ENCODE data around the gene TRPM3.

Gene TRPM3

DNA sequence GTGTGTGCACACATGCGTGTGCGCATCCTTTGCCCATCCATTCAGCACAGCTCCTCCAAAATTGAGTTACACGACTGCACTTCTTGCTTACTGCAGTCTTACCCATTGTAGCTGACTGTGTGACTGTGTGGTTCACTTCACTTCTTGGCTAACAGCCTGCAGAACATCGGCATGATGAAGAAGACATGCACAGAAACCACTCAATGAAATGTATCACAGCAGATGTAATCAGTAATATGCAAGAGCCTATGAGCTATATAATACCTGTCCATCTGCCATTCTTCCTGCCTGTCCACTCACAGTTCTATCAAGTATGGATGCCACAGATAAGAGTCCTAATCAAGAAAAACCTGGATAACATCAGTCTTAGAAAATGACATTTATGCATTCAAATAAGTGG is 83.9 kb downstream of the TRPM3 start:
- no peak for ATAC-seq
- TF ChIP-seq PPARA (CRISPR knock-in tag; IDR thresholded peaks at IDR 0.05; ENCODE audit: borderline replicate concordance) (no peak), ESRRG (CRISPR knock-in tag; IDR thresholded peaks at IDR 0.05) (no peak), TOX (CRISPR knock-in tag; IDR thresholded peaks at IDR 0.05; ENCODE audit: borderline replicate concordance) (no peak), ISL1 (CRISPR knock-in tag; IDR thresholded peaks at IDR 0.05) (no peak), GLIS3 (CRISPR knock-in tag; IDR thresholded peaks at IDR 0.05) (no peak), TCF4 (CRISPR knock-in tag; IDR thresholded peaks at IDR 0.05; ENCODE audit: borderline replicate concordance) (no peak), ZFP30 (CRISPR knock-in tag; IDR thresholded peaks at IDR 0.05) (no peak), ZC3H10 (CRISPR knock-in tag; IDR thresholded peaks at IDR 0.05) (no peak), ZNF8 (CRISPR knock-in tag; IDR thresholded peaks at IDR 0.05) (no peak), CSDC2 (CRISPR knock-in tag; IDR thresholded peaks at IDR 0.05) (no peak), ZNF565 (CRISPR knock-in tag; conservative IDR thresholded peaks at IDR 0.05; ENCODE audit: low read depth) (no peak)
- TF ChIP-seq, protein P1, sequence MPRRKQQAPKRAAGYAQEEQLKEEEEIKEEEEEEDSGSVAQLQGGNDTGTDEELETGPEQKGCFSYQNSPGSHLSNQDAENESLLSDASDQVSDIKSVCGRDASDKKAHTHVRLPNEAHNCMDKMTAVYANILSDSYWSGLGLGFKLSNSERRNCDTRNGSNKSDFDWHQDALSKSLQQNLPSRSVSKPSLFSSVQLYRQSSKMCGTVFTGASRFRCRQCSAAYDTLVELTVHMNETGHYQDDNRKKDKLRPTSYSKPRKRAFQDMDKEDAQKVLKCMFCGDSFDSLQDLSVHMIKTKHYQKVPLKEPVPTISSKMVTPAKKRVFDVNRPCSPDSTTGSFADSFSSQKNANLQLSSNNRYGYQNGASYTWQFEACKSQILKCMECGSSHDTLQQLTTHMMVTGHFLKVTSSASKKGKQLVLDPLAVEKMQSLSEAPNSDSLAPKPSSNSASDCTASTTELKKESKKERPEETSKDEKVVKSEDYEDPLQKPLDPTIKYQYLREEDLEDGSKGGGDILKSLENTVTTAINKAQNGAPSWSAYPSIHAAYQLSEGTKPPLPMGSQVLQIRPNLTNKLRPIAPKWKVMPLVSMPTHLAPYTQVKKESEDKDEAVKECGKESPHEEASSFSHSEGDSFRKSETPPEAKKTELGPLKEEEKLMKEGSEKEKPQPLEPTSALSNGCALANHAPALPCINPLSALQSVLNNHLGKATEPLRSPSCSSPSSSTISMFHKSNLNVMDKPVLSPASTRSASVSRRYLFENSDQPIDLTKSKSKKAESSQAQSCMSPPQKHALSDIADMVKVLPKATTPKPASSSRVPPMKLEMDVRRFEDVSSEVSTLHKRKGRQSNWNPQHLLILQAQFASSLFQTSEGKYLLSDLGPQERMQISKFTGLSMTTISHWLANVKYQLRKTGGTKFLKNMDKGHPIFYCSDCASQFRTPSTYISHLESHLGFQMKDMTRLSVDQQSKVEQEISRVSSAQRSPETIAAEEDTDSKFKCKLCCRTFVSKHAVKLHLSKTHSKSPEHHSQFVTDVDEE (CRISPR knock-in tag; IDR thresholded peaks at IDR 0.05) = no peak
- TF ChIP-seq, protein P2, sequence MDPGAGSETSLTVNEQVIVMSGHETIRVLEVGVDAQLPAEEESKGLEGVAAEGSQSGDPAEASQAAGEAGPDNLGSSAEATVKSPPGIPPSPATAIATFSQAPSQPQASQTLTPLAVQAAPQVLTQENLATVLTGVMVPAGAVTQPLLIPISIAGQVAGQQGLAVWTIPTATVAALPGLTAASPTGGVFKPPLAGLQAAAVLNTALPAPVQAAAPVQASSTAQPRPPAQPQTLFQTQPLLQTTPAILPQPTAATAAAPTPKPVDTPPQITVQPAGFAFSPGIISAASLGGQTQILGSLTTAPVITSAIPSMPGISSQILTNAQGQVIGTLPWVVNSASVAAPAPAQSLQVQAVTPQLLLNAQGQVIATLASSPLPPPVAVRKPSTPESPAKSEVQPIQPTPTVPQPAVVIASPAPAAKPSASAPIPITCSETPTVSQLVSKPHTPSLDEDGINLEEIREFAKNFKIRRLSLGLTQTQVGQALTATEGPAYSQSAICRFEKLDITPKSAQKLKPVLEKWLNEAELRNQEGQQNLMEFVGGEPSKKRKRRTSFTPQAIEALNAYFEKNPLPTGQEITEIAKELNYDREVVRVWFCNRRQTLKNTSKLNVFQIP (CRISPR knock-in tag; IDR thresholded peaks at IDR 0.05; ENCODE audit: borderline replicate concordance, low read depth) = no peak
- TF ChIP-seq, protein P3, sequence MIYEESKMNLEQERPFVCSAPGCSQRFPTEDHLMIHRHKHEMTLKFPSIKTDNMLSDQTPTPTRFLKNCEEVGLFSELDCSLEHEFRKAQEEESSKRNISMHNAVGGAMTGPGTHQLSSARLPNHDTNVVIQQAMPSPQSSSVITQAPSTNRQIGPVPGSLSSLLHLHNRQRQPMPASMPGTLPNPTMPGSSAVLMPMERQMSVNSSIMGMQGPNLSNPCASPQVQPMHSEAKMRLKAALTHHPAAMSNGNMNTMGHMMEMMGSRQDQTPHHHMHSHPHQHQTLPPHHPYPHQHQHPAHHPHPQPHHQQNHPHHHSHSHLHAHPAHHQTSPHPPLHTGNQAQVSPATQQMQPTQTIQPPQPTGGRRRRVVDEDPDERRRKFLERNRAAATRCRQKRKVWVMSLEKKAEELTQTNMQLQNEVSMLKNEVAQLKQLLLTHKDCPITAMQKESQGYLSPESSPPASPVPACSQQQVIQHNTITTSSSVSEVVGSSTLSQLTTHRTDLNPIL (CRISPR knock-in tag; IDR thresholded peaks at IDR 0.05; ENCODE audit: low read depth) = no peak

DNA sequence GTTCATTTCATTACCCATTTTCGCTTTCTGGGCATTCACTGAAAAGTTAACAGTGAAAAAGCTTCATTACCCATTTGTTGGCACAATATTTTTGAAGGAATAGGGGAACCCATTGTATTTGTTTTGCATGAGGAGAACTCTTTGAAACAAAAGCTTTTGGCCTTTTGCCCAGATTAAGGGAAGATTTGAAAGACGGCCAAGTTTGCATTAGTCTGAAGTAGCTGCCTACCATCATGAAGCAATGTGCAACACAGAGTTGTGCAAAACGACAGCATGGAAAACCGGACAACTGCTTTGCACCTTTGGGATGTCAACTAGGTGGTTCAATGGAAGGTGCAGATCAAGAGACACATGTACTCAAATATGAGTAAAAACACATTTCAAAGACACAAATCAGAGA is 84.9 kb downstream of the TRPM3 start:
- ATAC-seq = no peak
- no peak for TF ChIP-seq GLIS3 (CRISPR knock-in tag; IDR thresholded peaks at IDR 0.05)
- TF ChIP-seq TOX (CRISPR knock-in tag; IDR thresholded peaks at IDR 0.05; ENCODE audit: borderline replicate concordance) = no peak

DNA sequence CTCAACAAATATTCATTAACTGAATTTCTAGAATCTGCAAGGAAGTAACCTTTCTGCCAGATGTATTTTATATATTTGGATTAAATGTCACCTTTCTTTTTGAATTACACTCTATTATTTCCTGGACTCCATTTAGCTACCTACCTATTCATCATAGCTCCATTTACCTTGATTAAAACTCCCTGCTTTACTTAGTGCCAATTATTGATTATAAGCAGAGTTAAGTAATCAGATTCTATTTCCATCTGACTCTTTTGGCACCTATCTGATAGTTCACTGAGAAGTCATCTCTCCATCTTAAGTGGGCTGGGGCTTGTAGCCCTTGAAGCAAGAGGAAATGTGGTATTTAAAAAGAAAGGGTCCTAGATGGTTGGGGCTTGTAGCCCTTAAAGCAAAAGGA is 88.6 kb downstream of the TRPM3 start:
- no peak for ATAC-seq
- TF ChIP-seq GLIS3 (CRISPR knock-in tag; IDR thresholded peaks at IDR 0.05) (no peak), ZNF70 (CRISPR knock-in tag; IDR thresholded peaks at IDR 0.05) (no peak), ISL1 (CRISPR knock-in tag; IDR thresholded peaks at IDR 0.05) (no peak), SNAI2 (CRISPR knock-in tag; IDR thresholded peaks at IDR 0.05) (no peak), ARNTL (CRISPR knock-in tag; IDR thresholded peaks at IDR 0.05; ENCODE audit: borderline replicate concordance, low read depth) (no peak), TCF4 (CRISPR knock-in tag; IDR thresholded peaks at IDR 0.05; ENCODE audit: borderline replicate concordance) (no peak), ZFP3 (CRISPR knock-in tag; IDR thresholded peaks at IDR 0.05) (no peak), PPARA (CRISPR knock-in tag; IDR thresholded peaks at IDR 0.05; ENCODE audit: borderline replicate concordance) (no peak), BACH2 (CRISPR knock-in tag; IDR thresholded peaks at IDR 0.05; ENCODE audit: borderline replicate concordance) (no peak)
- TF ChIP-seq, protein P4, sequence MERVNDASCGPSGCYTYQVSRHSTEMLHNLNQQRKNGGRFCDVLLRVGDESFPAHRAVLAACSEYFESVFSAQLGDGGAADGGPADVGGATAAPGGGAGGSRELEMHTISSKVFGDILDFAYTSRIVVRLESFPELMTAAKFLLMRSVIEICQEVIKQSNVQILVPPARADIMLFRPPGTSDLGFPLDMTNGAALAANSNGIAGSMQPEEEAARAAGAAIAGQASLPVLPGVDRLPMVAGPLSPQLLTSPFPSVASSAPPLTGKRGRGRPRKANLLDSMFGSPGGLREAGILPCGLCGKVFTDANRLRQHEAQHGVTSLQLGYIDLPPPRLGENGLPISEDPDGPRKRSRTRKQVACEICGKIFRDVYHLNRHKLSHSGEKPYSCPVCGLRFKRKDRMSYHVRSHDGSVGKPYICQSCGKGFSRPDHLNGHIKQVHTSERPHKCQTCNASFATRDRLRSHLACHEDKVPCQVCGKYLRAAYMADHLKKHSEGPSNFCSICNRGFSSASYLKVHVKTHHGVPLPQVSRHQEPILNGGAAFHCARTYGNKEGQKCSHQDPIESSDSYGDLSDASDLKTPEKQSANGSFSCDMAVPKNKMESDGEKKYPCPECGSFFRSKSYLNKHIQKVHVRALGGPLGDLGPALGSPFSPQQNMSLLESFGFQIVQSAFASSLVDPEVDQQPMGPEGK (CRISPR knock-in tag; IDR thresholded peaks at IDR 0.05; ENCODE audit: borderline replicate concordance) = no peak
- TF ChIP-seq, protein P5, sequence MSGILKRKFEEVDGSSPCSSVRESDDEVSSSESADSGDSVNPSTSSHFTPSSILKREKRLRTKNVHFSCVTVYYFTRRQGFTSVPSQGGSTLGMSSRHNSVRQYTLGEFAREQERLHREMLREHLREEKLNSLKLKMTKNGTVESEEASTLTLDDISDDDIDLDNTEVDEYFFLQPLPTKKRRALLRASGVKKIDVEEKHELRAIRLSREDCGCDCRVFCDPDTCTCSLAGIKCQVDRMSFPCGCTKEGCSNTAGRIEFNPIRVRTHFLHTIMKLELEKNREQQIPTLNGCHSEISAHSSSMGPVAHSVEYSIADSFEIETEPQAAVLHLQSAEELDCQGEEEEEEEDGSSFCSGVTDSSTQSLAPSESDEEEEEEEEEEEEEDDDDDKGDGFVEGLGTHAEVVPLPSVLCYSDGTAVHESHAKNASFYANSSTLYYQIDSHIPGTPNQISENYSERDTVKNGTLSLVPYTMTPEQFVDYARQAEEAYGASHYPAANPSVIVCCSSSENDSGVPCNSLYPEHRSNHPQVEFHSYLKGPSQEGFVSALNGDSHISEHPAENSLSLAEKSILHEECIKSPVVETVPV (CRISPR knock-in tag; IDR thresholded peaks at IDR 0.05) = no peak

Data from SK-N-SH treated with all-trans-retinoic acid at 6 μM for 48 hours (cell line).